Lower leg skin (tissue), 3 donors: ENCODE results near the gene TFEB.

Experiments used
- POLR2A ChIP-seq, 2 donors: fragments of 450-650 bp; IDR thresholded peaks; one replicate each; pipeline ENCODE4 v1.6.1; 2016 to 2017; ENCODE audit warnings: antibody characterized with exemption in 2 of 2, mild to moderate bottlenecking in 1 of 2, moderate library complexity in 1 of 2
- TF ChIP-seq, protein P1 (sequence below), 3 donors: fragments of 450-650 bp; IDR thresholded peaks; one replicate each; pipeline ENCODE4 v1.5.1; 2016; ENCODE audit warnings: antibody characterized with exemption in 3 of 3, mild to moderate bottlenecking in 3 of 3, moderate library complexity in 2 of 3

DNA sequence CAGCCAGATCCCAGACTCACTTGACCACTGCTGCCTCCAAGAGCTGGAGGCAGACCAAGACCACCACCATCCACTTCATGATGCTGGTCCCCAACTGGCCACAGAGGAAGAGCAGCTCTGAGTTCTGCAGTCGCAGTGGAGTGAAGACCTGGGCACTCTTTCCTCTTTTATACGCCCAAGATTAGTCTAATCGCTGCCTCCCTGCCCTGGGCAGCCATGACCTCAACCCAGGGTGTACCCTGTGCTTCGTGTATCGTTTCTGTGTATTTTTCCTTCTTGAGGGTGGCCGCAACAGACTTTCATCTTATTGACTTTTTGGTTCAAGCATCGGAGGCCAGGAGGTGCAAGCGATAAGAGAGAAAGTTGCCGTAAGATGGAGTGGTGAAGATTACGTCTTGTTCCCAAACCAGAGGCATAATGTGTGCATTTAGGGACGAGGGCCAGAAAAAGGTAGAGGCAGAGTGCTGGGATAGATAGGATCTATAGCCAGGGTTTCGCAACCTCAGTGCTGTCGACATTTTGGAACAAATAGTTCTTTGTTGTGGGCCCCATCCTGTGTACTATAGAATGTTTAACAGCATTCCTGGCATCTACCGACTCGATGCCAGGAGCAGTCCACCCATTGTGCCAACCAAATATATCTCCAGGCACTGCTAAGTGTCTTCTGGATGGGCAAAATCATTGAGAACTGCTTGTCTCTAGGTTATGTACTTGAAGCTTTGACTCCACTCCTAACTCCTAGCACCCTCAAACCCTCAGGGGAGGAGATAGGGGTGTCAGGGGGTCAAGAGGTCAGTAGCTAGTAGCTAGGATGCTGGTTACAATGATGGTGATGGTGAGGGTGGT lies 12.1 kb upstream of the TFEB start, which contains the start of gene PGC:
- TF ChIP-seq, protein P1, sequence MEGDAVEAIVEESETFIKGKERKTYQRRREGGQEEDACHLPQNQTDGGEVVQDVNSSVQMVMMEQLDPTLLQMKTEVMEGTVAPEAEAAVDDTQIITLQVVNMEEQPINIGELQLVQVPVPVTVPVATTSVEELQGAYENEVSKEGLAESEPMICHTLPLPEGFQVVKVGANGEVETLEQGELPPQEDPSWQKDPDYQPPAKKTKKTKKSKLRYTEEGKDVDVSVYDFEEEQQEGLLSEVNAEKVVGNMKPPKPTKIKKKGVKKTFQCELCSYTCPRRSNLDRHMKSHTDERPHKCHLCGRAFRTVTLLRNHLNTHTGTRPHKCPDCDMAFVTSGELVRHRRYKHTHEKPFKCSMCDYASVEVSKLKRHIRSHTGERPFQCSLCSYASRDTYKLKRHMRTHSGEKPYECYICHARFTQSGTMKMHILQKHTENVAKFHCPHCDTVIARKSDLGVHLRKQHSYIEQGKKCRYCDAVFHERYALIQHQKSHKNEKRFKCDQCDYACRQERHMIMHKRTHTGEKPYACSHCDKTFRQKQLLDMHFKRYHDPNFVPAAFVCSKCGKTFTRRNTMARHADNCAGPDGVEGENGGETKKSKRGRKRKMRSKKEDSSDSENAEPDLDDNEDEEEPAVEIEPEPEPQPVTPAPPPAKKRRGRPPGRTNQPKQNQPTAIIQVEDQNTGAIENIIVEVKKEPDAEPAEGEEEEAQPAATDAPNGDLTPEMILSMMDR (IDR thresholded peaks at IDR 0.05): no peak
- no peak for TF ChIP-seq POLR2A (IDR thresholded peaks at IDR 0.05)
